ENCODE results near the gene FAM222A. TPM values are rescaled to one million over a fixed set of nuclear protein-coding genes. Genes with fewer than 3 reads are reported as not detected.

Gene FAM222A
- total and polyA plus RNA-seq, 2 of the 4 experiments (the other 2 are of a cell fraction), result under 0.01 to 0.32 TPM

- H2AFZ ChIP-seq (replicated peaks; ENCODE audit: low read length, poor library complexity), result no peak overlapping the region
- no peaks in the 10 kb centered on the region for H4K20me1 ChIP-seq (ENCODE audit: insufficient read depth, low read length)
- H3K79me1 ChIP-seq (ENCODE audit: low read depth in 1 of 2, low read length in 2 of 2), result no peaks in the 10 kb centered on the region
- no peaks in the 10 kb centered on the region for H3K4me1 ChIP-seq (ENCODE audit: control insufficient read depth, insufficient read depth, low read length)
- no peak overlapping the region for H4K91ac ChIP-seq (ENCODE audit: insufficient read depth, low read depth, low read length)
- no peak overlapping the region for H3K4me3 ChIP-seq (ENCODE audit: insufficient read depth, low read depth, low read length)
- H3K4ac ChIP-seq (ENCODE audit: low read depth, low read length), result no peak overlapping the region
- no peak overlapping the region for H3K18ac ChIP-seq (ENCODE audit: low read depth, low read length)
- H3K56ac ChIP-seq (ENCODE audit: extremely low read depth, insufficient read depth, low read length), result no peak overlapping the region
- no peak overlapping the region for H2BK20ac ChIP-seq (ENCODE audit: low read depth, low read length)
- TF ChIP-seq SMC3 (IDR thresholded peaks at IDR 0.05; ENCODE audit: low read depth, low read length), result no peak
- no peak for TF ChIP-seq RAD21 (IDR thresholded peaks at IDR 0.05; ENCODE audit: low read length)
- TF ChIP-seq, protein P1, sequence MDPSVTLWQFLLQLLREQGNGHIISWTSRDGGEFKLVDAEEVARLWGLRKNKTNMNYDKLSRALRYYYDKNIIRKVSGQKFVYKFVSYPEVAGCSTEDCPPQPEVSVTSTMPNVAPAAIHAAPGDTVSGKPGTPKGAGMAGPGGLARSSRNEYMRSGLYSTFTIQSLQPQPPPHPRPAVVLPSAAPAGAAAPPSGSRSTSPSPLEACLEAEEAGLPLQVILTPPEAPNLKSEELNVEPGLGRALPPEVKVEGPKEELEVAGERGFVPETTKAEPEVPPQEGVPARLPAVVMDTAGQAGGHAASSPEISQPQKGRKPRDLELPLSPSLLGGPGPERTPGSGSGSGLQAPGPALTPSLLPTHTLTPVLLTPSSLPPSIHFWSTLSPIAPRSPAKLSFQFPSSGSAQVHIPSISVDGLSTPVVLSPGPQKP (IDR thresholded peaks at IDR 0.05; ENCODE audit: borderline replicate concordance, low read depth, low read length), result no peak
- no peak for TF ChIP-seq RFX5 (IDR thresholded peaks at IDR 0.05; ENCODE audit: low read depth, low read length)
- TF ChIP-seq CHD1 (IDR thresholded peaks at IDR 0.05; ENCODE audit: low read depth, low read length), result no peak
- TF ChIP-seq CEBPB (IDR thresholded peaks at IDR 0.05; ENCODE audit: low read depth, low read length), result no peak
- no peak for TF ChIP-seq NFE2L2 (IDR thresholded peaks at IDR 0.05; ENCODE audit: low read depth, low read length)
- TF ChIP-seq POLR2A (IDR thresholded peaks at IDR 0.05; ENCODE audit: low read depth, low read length), result no peak
- no peak overlapping the region for H2BK120ac ChIP-seq (ENCODE audit: low read depth, low read length)
- ATAC-seq (ENCODE audit: low read depth), result no peak
- H3K23ac ChIP-seq (ENCODE audit: low read depth, low read length), result no peak overlapping the region
- in situ Hi-C loops (cut with MboI; ENCODE audit: low sequenced_read_pairs), result no loop called here
- intact Hi-C loops (cut with micrococcal nuclease), result no loop called here
- no peak overlapping the region for H2AK9ac ChIP-seq (replicated peaks; ENCODE audit: low read depth, low read length, poor library complexity)
- H3K9me3 ChIP-seq (ENCODE audit: control insufficient read depth, insufficient read depth, low read length), result peaks cover 2% of the 10 kb centered on the region; the same call in 1 of the 2 replicates
- no peak overlapping the region for H3K4me2 ChIP-seq (ENCODE audit: low read depth, low read length)
- H3K14ac ChIP-seq (replicated peaks; ENCODE audit: low read depth, low read length), result no peak overlapping the region
- DNase-seq, result no peak
- H3K9me1 ChIP-seq (ENCODE audit: insufficient read depth, low read length), result no peaks in the 10 kb centered on the region
- no peak overlapping the region for H4K5ac ChIP-seq (ENCODE audit: low read depth, low read length)
- H3K9ac ChIP-seq (ENCODE audit: low read depth, low read length), result no peak overlapping the region
- H4K8ac ChIP-seq (ENCODE audit: low read depth in 2 of 2, low read length in 2 of 2), result no peak overlapping the region
- peaks cover 5% of the 10 kb centered on the region; the same call in 1 of the 2 replicates for H3K27me3 ChIP-seq (ENCODE audit: control insufficient read depth, insufficient read depth, low read length)
- dilution Hi-C loops (cut with HindIII; ENCODE audit: low sequenced_read_pairs, unreplicated experiment), result no loop called here
- no TSS peak for BruUV-seq (replicated peaks)
- H2BK15ac ChIP-seq (ENCODE audit: low read depth, low read length), result no peak overlapping the region
- ChIA-PET POLR2A (ENCODE audit: unreplicated experiment) (no interaction called here), CTCF (interaction anchor here (0.6 to 0.7 kb wide), 2 partner anchors 10 to 19 kb away, joined by 3 to 4 read pairs; no protein-coding TSS in a partner anchor)
- H2AK5ac ChIP-seq (ENCODE audit: low read depth, low read length), result no peak overlapping the region
- no peak overlapping the region for H3K27ac ChIP-seq (ENCODE audit: insufficient read depth, low read length)
- H2BK5ac ChIP-seq (ENCODE audit: low read depth, low read length, poor library complexity, severe bottlenecking), result no peak overlapping the region
- 76% methylated on average over 6 of the region's 18 CpGs; no CpG with 5 or more reads in 1 of the 2 experiments for WGBS, 2 experiments (ENCODE audit: extremely low coverage in 2 of 2, insufficient read length in 1 of 2)
- no peaks in the 10 kb centered on the region for H3K36me3 ChIP-seq (ENCODE audit: control insufficient read depth, insufficient read depth, low read length)
Observed at GRCh38 chr12:109764776-109765445, 51.3 kb downstream of the FAM222A start.
